Stimulated activated CD4-positive, alpha-beta T cell treated with anti-CD3 and anti-CD28 coated beads, Interleukin-15, amount 100 ng/mL, for 24 hours (primary cell): ENCODE measurements around the gene UBC.
A peak's percentile ranks its signal among the peaks of the same experiment; 100 is the strongest.
"Not testable (repeated sequence)": the region's sequence is repeated elsewhere in the genome, so short reads cannot be mapped to it uniquely, and the experiment has no call there.

Experiments used
- DNase-seq: peaks from one replicate; pipeline ENCODE4 v3.0.0-alpha.2; 2020

Gene UBC

GRCh38 chr12:124913474-124914391, 717 bp downstream of the UBC start:
- peak; percentile 98 for DNase-seq

- DNase-seq = not testable (repeated sequence)
Observed at GRCh38 chr12:124912529-124913287, 1.7 kb downstream of the UBC start.

GRCh38 chr12:124911521-124911920, 2.9 kb downstream of the UBC start:
- DNase-seq = not testable (repeated sequence)

GRCh38 chr12:124910561-124911478, 3.6 kb downstream of the UBC start:
- DNase-seq = no peak

- no peak for DNase-seq
Observed at GRCh38 chr12:124909831-124910560, 4.5 kb downstream of the UBC start.

GRCh38 chr12:124906606-124907261, 7.7 kb downstream of the UBC start:
- peak; percentile 91 for DNase-seq

- no peak for DNase-seq
Observed at GRCh38 chr12:124904306-124905098, 9.9 kb downstream of the UBC start.

GRCh38 chr12:124902916-124903315, 11.5 kb downstream of the UBC start:
- DNase-seq = no peak

GRCh38 chr12:124901003-124901402, 13.4 kb downstream of the UBC start:
- DNase-seq = no peak

GRCh38 chr12:124900345-124900795, 14.1 kb downstream of the UBC start:
- DNase-seq = not testable (repeated sequence)

GRCh38 chr12:124898923-124899294, 15.5 kb downstream of the UBC start:
- no peak for DNase-seq

GRCh38 chr12:124898200-124898922, 16.1 kb downstream of the UBC start:
- DNase-seq = peak; percentile 78

- DNase-seq = no peak
Observed at GRCh38 chr12:124896461-124896860, 18.0 kb downstream of the UBC start.

- no peak for DNase-seq
Observed at GRCh38 chr12:124893792-124894516, 20.5 kb downstream of the UBC start.

GRCh38 chr12:124888260-124888659, 26.2 kb downstream of the UBC start:
- no peak for DNase-seq

- not testable (repeated sequence) for DNase-seq
Observed at GRCh38 chr12:124887766-124888165, 26.7 kb downstream of the UBC start.

GRCh38 chr12:124884587-124885438, 29.6 kb downstream of the UBC start:
- DNase-seq = no peak
